Brain microvascular endothelial cell (primary cell): ENCODE measurements around the gene RAN.
A peak's percentile ranks its signal among the peaks of the same experiment; 100 is the strongest.

Source experiments
- DNase-seq: peaks from one replicate; pipeline ENCODE4 v3.0.0-alpha.2; 2020
- H3K27ac ChIP-seq: fragments of 250-450 bp; sonication (Bioruptor Pico); 2 replicates; pipeline ENCODE4 v1.5.1; 2020; ENCODE audit warnings: mild to moderate bottlenecking, moderate library complexity
- H3K27me3 ChIP-seq: fragments of 250-450 bp; sonication (Bioruptor Pico); replicated peaks from 2 replicates; pipeline ENCODE4 v1.5.1; 2020; ENCODE audit warnings: mild to moderate bottlenecking
- H3K36me3 ChIP-seq: fragments of 250-450 bp; sonication (Bioruptor Pico); replicated peaks from 2 replicates; pipeline ENCODE4 v1.5.1; 2020; ENCODE audit warnings: mild to moderate bottlenecking
- H3K4me3 ChIP-seq: 2 replicates; pipeline ENCODE4 v1.5.1; 2011; ENCODE audit warnings: low read depth, mild to moderate bottlenecking, control low read depth, low read length, moderate library complexity
- CTCF ChIP-seq: IDR thresholded peaks from 2 replicates; pipeline ENCODE4 v1.5.1; 2011; ENCODE audit warnings: low read depth, mild to moderate bottlenecking, moderate library complexity, low read length, control low read depth, inconsistent platforms; ENCODE audit errors: missing control alignments
- in situ Hi-C: cut with HindIII; loops from 2 replicates; pipeline ENCODE4 v1.10.0; 2017; ENCODE audit warnings: low sequenced_read_pairs, low pct_ligation_motif_present

The RAN gene

GRCh38 chr12:130920723-130921381, 49.0 kb downstream of the RAN start:
- no peak for TF ChIP-seq CTCF
- Histone ChIP-seq H3K27me3 (peaks cover 2% of the 10 kb centered on the region), H3K36me3 (no peaks in the 10 kb centered on the region), H3K4me3 (no peak overlapping the region), H3K27ac (no peak overlapping the region)
- in situ Hi-C loops, result no loop called here
- peak; percentile 25 for DNase-seq

GRCh38 chr12:130922511-130922953, 50.7 kb downstream of the RAN start:
- Histone ChIP-seq H3K27me3 (no peaks in the 10 kb centered on the region), H3K27ac (no peak overlapping the region), H3K4me3 (no peak overlapping the region), H3K36me3 (no peaks in the 10 kb centered on the region)
- no peak for DNase-seq
- no peak for TF ChIP-seq CTCF
- in situ Hi-C loops, result no loop called here

GRCh38 chr12:130924966-130925665, 53.2 kb downstream of the RAN start:
- no peak for DNase-seq
- in situ Hi-C loops, result no loop called here
- no peaks in the 10 kb centered on the region for H3K36me3 ChIP-seq
- H3K4me3 ChIP-seq, result no peak overlapping the region
- H3K27me3 ChIP-seq, result no peaks in the 10 kb centered on the region
- H3K27ac ChIP-seq, result no peak overlapping the region
- no peak for TF ChIP-seq CTCF

- in situ Hi-C loops, result no loop called here
- Histone ChIP-seq H3K27me3 (no peaks in the 10 kb centered on the region), H3K4me3 (no peak overlapping the region), H3K36me3 (no peaks in the 10 kb centered on the region), H3K27ac (no peak overlapping the region)
- TF ChIP-seq CTCF, result no peak
- DNase-seq, result no peak
Observed at GRCh38 chr12:130925666-130926015, 53.8 kb downstream of the RAN start.
